CD4-positive, alpha-beta T cell treated with Interleukin-21 for 1 hour (primary cell): ENCODE data around the gene NME3.

Experiments used
- DNase-seq: peaks from one replicate; pipeline ENCODE4 v3.0.0-alpha.2; 2020

NME3 gene

GRCh38 chr16:1721372-1721771 lies 50.0 kb downstream of the NME3 start:
- DNase-seq: no peak
